ENCODE results near the gene XPR1.

Gene XPR1

DNA sequence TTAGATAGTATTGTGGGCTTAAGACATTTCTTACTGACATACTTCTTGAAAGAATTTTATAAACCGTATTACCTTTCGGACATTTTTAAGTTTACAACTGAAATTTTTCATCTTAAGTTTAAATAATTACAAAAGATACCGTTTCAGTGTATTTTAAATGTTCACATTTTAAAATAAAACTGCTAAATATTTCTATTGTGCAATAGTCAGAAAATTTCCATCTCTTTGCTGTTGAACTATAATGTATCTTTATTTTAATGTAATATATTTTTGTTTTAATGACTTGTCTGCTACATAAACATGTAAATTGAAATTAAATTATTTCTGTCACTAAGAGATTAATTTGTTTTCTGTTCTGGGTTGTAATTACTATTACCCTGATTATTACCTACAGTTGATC lies 206.7 kb downstream of the XPR1 start:
- TF ChIP-seq, protein P1, sequence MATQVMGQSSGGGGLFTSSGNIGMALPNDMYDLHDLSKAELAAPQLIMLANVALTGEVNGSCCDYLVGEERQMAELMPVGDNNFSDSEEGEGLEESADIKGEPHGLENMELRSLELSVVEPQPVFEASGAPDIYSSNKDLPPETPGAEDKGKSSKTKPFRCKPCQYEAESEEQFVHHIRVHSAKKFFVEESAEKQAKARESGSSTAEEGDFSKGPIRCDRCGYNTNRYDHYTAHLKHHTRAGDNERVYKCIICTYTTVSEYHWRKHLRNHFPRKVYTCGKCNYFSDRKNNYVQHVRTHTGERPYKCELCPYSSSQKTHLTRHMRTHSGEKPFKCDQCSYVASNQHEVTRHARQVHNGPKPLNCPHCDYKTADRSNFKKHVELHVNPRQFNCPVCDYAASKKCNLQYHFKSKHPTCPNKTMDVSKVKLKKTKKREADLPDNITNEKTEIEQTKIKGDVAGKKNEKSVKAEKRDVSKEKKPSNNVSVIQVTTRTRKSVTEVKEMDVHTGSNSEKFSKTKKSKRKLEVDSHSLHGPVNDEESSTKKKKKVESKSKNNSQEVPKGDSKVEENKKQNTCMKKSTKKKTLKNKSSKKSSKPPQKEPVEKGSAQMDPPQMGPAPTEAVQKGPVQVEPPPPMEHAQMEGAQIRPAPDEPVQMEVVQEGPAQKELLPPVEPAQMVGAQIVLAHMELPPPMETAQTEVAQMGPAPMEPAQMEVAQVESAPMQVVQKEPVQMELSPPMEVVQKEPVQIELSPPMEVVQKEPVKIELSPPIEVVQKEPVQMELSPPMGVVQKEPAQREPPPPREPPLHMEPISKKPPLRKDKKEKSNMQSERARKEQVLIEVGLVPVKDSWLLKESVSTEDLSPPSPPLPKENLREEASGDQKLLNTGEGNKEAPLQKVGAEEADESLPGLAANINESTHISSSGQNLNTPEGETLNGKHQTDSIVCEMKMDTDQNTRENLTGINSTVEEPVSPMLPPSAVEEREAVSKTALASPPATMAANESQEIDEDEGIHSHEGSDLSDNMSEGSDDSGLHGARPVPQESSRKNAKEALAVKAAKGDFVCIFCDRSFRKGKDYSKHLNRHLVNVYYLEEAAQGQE (IDR thresholded peaks at IDR 0.05; ENCODE audit: low read depth): no peak

DNA sequence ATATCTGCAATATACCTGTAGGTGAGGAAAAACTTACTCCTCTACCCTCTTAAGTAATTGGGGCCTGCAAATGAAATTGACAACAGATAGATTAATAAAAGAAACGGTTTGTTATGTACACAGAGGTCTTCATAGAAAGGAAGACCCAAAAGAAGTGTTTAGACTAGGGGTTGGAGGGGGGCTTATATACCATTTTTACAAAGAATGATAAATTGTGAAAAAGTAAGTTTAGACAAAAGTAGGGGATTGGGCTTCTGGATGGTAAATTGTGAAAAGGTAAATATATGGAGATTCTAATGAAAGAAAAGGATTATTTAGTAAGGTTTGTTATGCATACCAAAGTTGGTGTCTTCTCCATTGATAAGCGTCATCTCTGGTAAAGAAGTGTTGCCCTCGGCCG lies 207.7 kb downstream of the XPR1 start:
- TF ChIP-seq CEBPB (IDR thresholded peaks at IDR 0.05) (no peak), MAX (IDR thresholded peaks at IDR 0.05) (no peak), RAD21 (IDR thresholded peaks at IDR 0.05; ENCODE audit: low read depth) (no peak), EP300 (IDR thresholded peaks at IDR 0.05; ENCODE audit: borderline replicate concordance) (no peak)

GRCh38 chr1:180841415-180841814 lies 209.6 kb downstream of the XPR1 start:
- TF ChIP-seq EP300 (IDR thresholded peaks at IDR 0.05; ENCODE audit: borderline replicate concordance) (no peak), ZBTB7A (IDR thresholded peaks at IDR 0.05; ENCODE audit: low read depth) (no peak), FOXM1 (IDR thresholded peaks at IDR 0.05; ENCODE audit: borderline replicate concordance, low read depth) (no peak), MAX (IDR thresholded peaks at IDR 0.05) (no peak), CEBPB (IDR thresholded peaks at IDR 0.05) (no peak), TEAD4 (IDR thresholded peaks at IDR 0.05) (no peak), RAD21 (IDR thresholded peaks at IDR 0.05; ENCODE audit: low read depth) (no peak), TAF1 (IDR thresholded peaks at IDR 0.05; ENCODE audit: low read depth) (no peak), YY1 (IDR thresholded peaks at IDR 0.05; ENCODE audit: low read depth) (no peak), NFIC (IDR thresholded peaks at IDR 0.05) (no peak), CREB1 (IDR thresholded peaks at IDR 0.05; ENCODE audit: low read depth) (no peak), EGR1 (IDR thresholded peaks at IDR 0.05) (no peak), TCF12 (IDR thresholded peaks at IDR 0.05; ENCODE audit: low read depth) (no peak)
- TF ChIP-seq, protein P1 (IDR thresholded peaks at IDR 0.05; ENCODE audit: low read depth): no peak
- TF ChIP-seq, protein P2, sequence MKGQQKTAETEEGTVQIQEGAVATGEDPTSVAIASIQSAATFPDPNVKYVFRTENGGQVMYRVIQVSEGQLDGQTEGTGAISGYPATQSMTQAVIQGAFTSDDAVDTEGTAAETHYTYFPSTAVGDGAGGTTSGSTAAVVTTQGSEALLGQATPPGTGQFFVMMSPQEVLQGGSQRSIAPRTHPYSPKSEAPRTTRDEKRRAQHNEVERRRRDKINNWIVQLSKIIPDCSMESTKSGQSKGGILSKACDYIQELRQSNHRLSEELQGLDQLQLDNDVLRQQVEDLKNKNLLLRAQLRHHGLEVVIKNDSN (IDR thresholded peaks at IDR 0.05): no peak

DNA sequence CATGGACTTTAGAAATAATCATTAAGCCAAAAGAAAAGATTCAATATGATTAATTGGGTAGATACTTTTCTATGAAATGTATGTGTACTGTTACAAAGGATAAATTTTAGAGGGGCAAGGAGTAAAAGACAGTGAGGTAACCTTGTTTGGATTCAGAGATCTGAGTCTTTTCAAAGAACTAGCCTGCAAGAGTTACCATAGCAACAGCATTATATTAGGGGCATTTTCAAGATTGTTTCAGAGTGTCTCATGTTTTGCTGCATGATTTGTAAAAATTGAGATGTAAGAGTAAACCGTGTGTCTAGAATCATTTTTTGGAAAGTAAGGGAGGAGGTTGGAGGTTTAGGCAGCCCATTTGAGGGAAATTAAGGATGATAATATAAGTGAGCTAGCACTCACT lies 210.2 kb downstream of the XPR1 start:
- TF ChIP-seq CREB1 (IDR thresholded peaks at IDR 0.05; ENCODE audit: low read depth) (no peak), EP300 (IDR thresholded peaks at IDR 0.05; ENCODE audit: borderline replicate concordance) (no peak), MAX (IDR thresholded peaks at IDR 0.05) (no peak), ZBTB7A (IDR thresholded peaks at IDR 0.05; ENCODE audit: low read depth) (no peak), TEAD4 (IDR thresholded peaks at IDR 0.05) (no peak)
- TF ChIP-seq, protein P1 (IDR thresholded peaks at IDR 0.05; ENCODE audit: low read depth): no peak

- TF ChIP-seq EGR1 (IDR thresholded peaks at IDR 0.05) (no peak), FOXM1 (IDR thresholded peaks at IDR 0.05; ENCODE audit: borderline replicate concordance, low read depth) (no peak), TEAD4 (IDR thresholded peaks at IDR 0.05) (no peak), MAX (IDR thresholded peaks at IDR 0.05) (no peak), CEBPB (IDR thresholded peaks at IDR 0.05) (no peak), ZBTB7A (IDR thresholded peaks at IDR 0.05; ENCODE audit: low read depth) (no peak), EP300 (IDR thresholded peaks at IDR 0.05; ENCODE audit: borderline replicate concordance) (no peak), CREB1 (IDR thresholded peaks at IDR 0.05; ENCODE audit: low read depth) (no peak), TAF1 (IDR thresholded peaks at IDR 0.05; ENCODE audit: low read depth) (no peak), YY1 (IDR thresholded peaks at IDR 0.05; ENCODE audit: low read depth) (no peak), TCF12 (IDR thresholded peaks at IDR 0.05; ENCODE audit: low read depth) (no peak), NFIC (IDR thresholded peaks at IDR 0.05) (no peak), RAD21 (IDR thresholded peaks at IDR 0.05; ENCODE audit: low read depth) (no peak)
- TF ChIP-seq, protein P2 (IDR thresholded peaks at IDR 0.05): no peak
Measured at GRCh38 chr1:180842491-180843275, 210.9 kb downstream of the XPR1 start.

Data from Ishikawa (cell line).